GM12864 (cell line): ENCODE data around the gene SRMS.

Experiments used
- DNase-seq: peaks from one replicate; pipeline ENCODE4 v3.0.0-alpha.2; 2011; ENCODE audit warnings: low read depth
- H3K4me3 ChIP-seq: 2 replicates; pipeline ENCODE4 v1.5.1; 2011; ENCODE audit warnings: mild to moderate bottlenecking, low read depth, low read length, control low read depth
- CTCF ChIP-seq: IDR thresholded peaks from 2 replicates; pipeline ENCODE4 v1.5.1; 2011; ENCODE audit warnings: low read depth, mild to moderate bottlenecking, moderate library complexity, low read length, control low read depth, inconsistent platforms; ENCODE audit errors: missing control alignments

SRMS gene

GRCh38 chr20:63493563-63494020 lies 54.0 kb downstream of the SRMS start:
- no peak for TF ChIP-seq CTCF
- H3K4me3 ChIP-seq: no peak overlapping the region
- DNase-seq: no peak

GRCh38 chr20:63492982-63493381 lies 54.6 kb downstream of the SRMS start:
- DNase-seq: no peak
- TF ChIP-seq CTCF: no peak
- no peak overlapping the region for H3K4me3 ChIP-seq

GRCh38 chr20:63492518-63492917 lies 55.0 kb downstream of the SRMS start:
- TF ChIP-seq CTCF: no peak
- no peak overlapping the region for H3K4me3 ChIP-seq
- DNase-seq: no peak

GRCh38 chr20:63491635-63492230 lies 55.8 kb downstream of the SRMS start:
- H3K4me3 ChIP-seq: no peak overlapping the region
- TF ChIP-seq CTCF: no peak

GRCh38 chr20:63491078-63491477 lies 56.5 kb downstream of the SRMS start:
- no peak for DNase-seq
- TF ChIP-seq CTCF: no peak

More at GRCh38 chr20:63491635-63492230, 55.8 kb downstream of the SRMS start:
- DNase-seq: no peak

More at GRCh38 chr20:63491078-63491477, 56.5 kb downstream of the SRMS start:
- no peak overlapping the region for H3K4me3 ChIP-seq
